GM21717 (cell line): ENCODE data around the gene TINAG.

Source experiments
- ATAC-seq: cut with Tn5 transposase; IDR thresholded peaks from one replicate; pipeline ENCODE4 v1.9.1; 2021; ENCODE audit warnings: mild to moderate bottlenecking, moderate library complexity; ENCODE audit not compliant: unreplicated experiment

TINAG gene

GRCh38 chr6:54308289-54308985, at the start of gene TINAG:
Gene TINAG, plus strand, starts transcription at chr6:54308441. Its CDS starts 110 bp downstream, at chr6:54308551.
- ATAC-seq, result no peak

GRCh38 chr6:54260025-54260424, 48.2 kb upstream of the TINAG start:
- no peak for ATAC-seq

GRCh38 chr6:54262499-54262898, 45.7 kb upstream of the TINAG start:
- ATAC-seq, result no peak

- no peak for ATAC-seq
Measured at GRCh38 chr6:54262971-54263370, 45.3 kb upstream of the TINAG start.

- no peak for ATAC-seq
Measured at GRCh38 chr6:54264581-54265272, 43.5 kb upstream of the TINAG start.

GRCh38 chr6:54266400-54266923, 41.8 kb upstream of the TINAG start:
- ATAC-seq, result no peak

GRCh38 chr6:54267798-54268197, 40.4 kb upstream of the TINAG start:
- no peak for ATAC-seq

- ATAC-seq, result no peak
Measured at GRCh38 chr6:54273214-54273820, 34.9 kb upstream of the TINAG start.

- ATAC-seq, result no peak
Measured at GRCh38 chr6:54274383-54274782, 33.9 kb upstream of the TINAG start.

GRCh38 chr6:54282186-54282585, 26.1 kb upstream of the TINAG start:
- ATAC-seq, result no peak

- ATAC-seq, result no peak
Measured at GRCh38 chr6:54284161-54284860, 23.9 kb upstream of the TINAG start.

GRCh38 chr6:54285595-54285994, 22.6 kb upstream of the TINAG start:
- ATAC-seq, result no peak

GRCh38 chr6:54286141-54286540, 22.1 kb upstream of the TINAG start:
- ATAC-seq, result no peak

GRCh38 chr6:54288474-54288873, 19.8 kb upstream of the TINAG start:
- ATAC-seq, result no peak

- ATAC-seq, result no peak
Measured at GRCh38 chr6:54289426-54289825, 18.8 kb upstream of the TINAG start.

GRCh38 chr6:54291146-54291545, 17.1 kb upstream of the TINAG start:
- ATAC-seq, result peak; percentile 81

- ATAC-seq, result peak; percentile 71
Measured at GRCh38 chr6:54291738-54292137, 16.5 kb upstream of the TINAG start.

GRCh38 chr6:54294965-54295532, 13.2 kb upstream of the TINAG start:
- ATAC-seq, result no peak

GRCh38 chr6:54299542-54300269, 8.5 kb upstream of the TINAG start:
- no peak for ATAC-seq

- no peak for ATAC-seq
Measured at GRCh38 chr6:54301770-54302169, 6.5 kb upstream of the TINAG start.
